HCT116 (cell line): ENCODE measurements around the gene ZBTB47. TPM values are rescaled to one million over a fixed set of nuclear protein-coding genes. Genes with fewer than 3 reads are reported as not detected.

Experiments used
- ATAC-seq: fragments of 200-7000 bp; cut with Tn5 transposase; 2 replicates; pipeline ENCODE4 v1.9.1; 2020; ENCODE audit warnings: mild to moderate bottlenecking, moderate library complexity
- BruUV-seq: library from RNA; stranded (reverse); fragments of 400-500 nt; replicated peaks from 2 replicates; lab custom pipeline; 2021; lab: Mats Ljungman, UMichigan
- CTCF ChIA-PET: fragments of 300-600 bp; sonication (Branson Sonifier 250); formaldehyde crosslinking; loops from one replicate; lab custom pipeline; 2021; ENCODE audit warnings: antibody characterized with exemption; lab: Charles Lee
- POLR2A ChIA-PET: fragments of 300-600, 350-600 bp; sonication (Branson Sonifier 250); formaldehyde crosslinking; loops from one replicate; lab custom pipeline; 2021; ENCODE audit warnings: antibody characterized with exemption; lab: Charles Lee
- RAD21 ChIA-PET, 2 experiments: fragments of 300-600 bp; sonication (Branson Sonifier 250); formaldehyde crosslinking; loops; one replicate each; lab custom pipeline; 2023; ENCODE audit warnings: low total read pairs in 2 of 2; ENCODE audit not compliant: uncharacterized antibody in 2 of 2, unreplicated experiment in 2 of 2, low non-redundant PET in 1 of 2; lab: Charles Lee
- DNase-seq: peaks from one replicate; pipeline ENCODE4 v3.0.0-alpha.2; 2010; ENCODE audit warnings: low read depth, low spot score
- H2AFZ ChIP-seq: fragments of 200-600 bp; shearing (Covaris generic), sonication (generic); 2 replicates; pipeline ENCODE4 v1.6.1; 2017; ENCODE audit warnings: low read depth, mixed run types, mixed read lengths, antibody characterized with exemption, low read length; ENCODE audit not compliant: poor library complexity, severe bottlenecking
- H3K27ac ChIP-seq: 2 replicates; pipeline ENCODE4 v1.5.1; 2012; ENCODE audit warnings: low read depth, low read length
- H3K27me3 ChIP-seq: fragments of 200-600 bp; sonication (generic); 2 replicates; pipeline ENCODE4 v1.6.1; 2016; ENCODE audit warnings: mixed run types, low read length, mixed read lengths; ENCODE audit not compliant: insufficient read depth
- H3K36me3 ChIP-seq, 2 experiments: fragments of 200-500 bp in 1 of 2; fragments of 200-600 bp in 1 of 2; sonication (Bioruptor generic) in 1 of 2; sonication (generic) in 1 of 2; 2 replicates each; pipeline versions ENCODE4 v1.5.1 to v1.6.1; 2014 to 2016; ENCODE audit warnings: low read length in 2 of 2, inconsistent platforms in 1 of 2, mixed read lengths in 1 of 2, mixed run types in 1 of 2; ENCODE audit not compliant: insufficient read depth in 2 of 2, control insufficient read depth in 1 of 2
- H3K4me1 ChIP-seq, 2 experiments: fragments of 200-600 bp in 1 of 2; sonication (generic) in 1 of 2; 2 replicates each; pipeline versions ENCODE4 v1.5.1 to v1.6.1; 2012 to 2017; ENCODE audit warnings: low read length in 2 of 2, inconsistent platforms in 1 of 2, mild to moderate bottlenecking in 1 of 2, mixed read lengths in 1 of 2, mixed run types in 1 of 2, moderate library complexity in 1 of 2; ENCODE audit not compliant: insufficient read depth in 2 of 2, control insufficient read depth in 1 of 2
- H3K4me2 ChIP-seq: fragments of 200-600 bp; sonication (generic); 2 replicates; pipeline ENCODE4 v1.6.1; 2017; ENCODE audit warnings: mixed run types, low read length, mixed read lengths
- H3K4me3 ChIP-seq, 2 experiments: fragments of 200-600 bp in 1 of 2; sonication (generic) in 1 of 2; replicated peaks in 1 of 2; 2 replicates each; pipeline ENCODE4 v1.5.1; 2011 to 2016; ENCODE audit warnings: low read length in 2 of 2, control low read depth in 1 of 2, low read depth in 1 of 2, mild to moderate bottlenecking in 1 of 2, mixed read lengths in 1 of 2, mixed run types in 1 of 2
- H3K79me2 ChIP-seq: fragments of 200-600 bp; sonication (generic); 2 replicates; pipeline ENCODE4 v1.6.1; 2017; ENCODE audit warnings: mild to moderate bottlenecking, mixed run types, low read length, moderate library complexity, mixed read lengths; ENCODE audit not compliant: insufficient read depth
- H3K9ac ChIP-seq: fragments of 200-600 bp; sonication (generic); 2 replicates; pipeline ENCODE4 v1.6.1; 2016; ENCODE audit warnings: low read length, mixed read lengths
- H3K9me2 ChIP-seq: fragments of 200-600 bp; sonication (generic), shearing (Covaris generic); 2 replicates; pipeline ENCODE4 v1.6.1; 2017; ENCODE audit warnings: mixed run types, mild to moderate bottlenecking, moderate library complexity; ENCODE audit not compliant: insufficient read depth
- H3K9me3 ChIP-seq, 2 experiments: fragments of 200-500 bp in 1 of 2; fragments of 200-600 bp in 1 of 2; sonication (Bioruptor generic) in 1 of 2; sonication (generic) in 1 of 2; 2 replicates each; pipeline ENCODE4 v1.6.1; 2014 to 2017; ENCODE audit warnings: low read length in 2 of 2, mixed read lengths in 2 of 2, inconsistent platforms in 1 of 2, low read depth in 1 of 2, mild to moderate bottlenecking in 1 of 2, mixed run types in 1 of 2, moderate library complexity in 1 of 2; ENCODE audit not compliant: control insufficient read depth in 1 of 2, insufficient read depth in 1 of 2
- H4K20me1 ChIP-seq: fragments of 200-600 bp; sonication (generic), shearing (Covaris generic); 2 replicates; pipeline ENCODE4 v1.6.1; 2017; ENCODE audit warnings: mixed run types, mild to moderate bottlenecking, moderate library complexity; ENCODE audit not compliant: insufficient read depth
- CEBPB ChIP-seq: IDR thresholded peaks from 2 replicates; pipeline ENCODE4 v1.6.1; 2012; ENCODE audit warnings: low read depth
- EGR1 ChIP-seq: IDR thresholded peaks from 2 replicates; pipeline ENCODE4 v1.6.1; 2012; ENCODE audit warnings: low read depth
- ELF1 ChIP-seq: IDR thresholded peaks from 2 replicates; pipeline ENCODE4 v1.6.1; 2012; ENCODE audit warnings: low read depth, borderline replicate concordance
- EZH2 ChIP-seq: fragments of 200-600 bp; sonication (generic); IDR thresholded peaks from 2 replicates; pipeline ENCODE4 v1.6.1; 2017; ENCODE audit warnings: antibody characterized with exemption, mixed run types
- FOSL1 ChIP-seq: IDR thresholded peaks from 2 replicates; pipeline ENCODE4 v1.6.1; 2012; ENCODE audit warnings: low read depth
- POLR2A ChIP-seq: IDR thresholded peaks from 2 replicates; pipeline ENCODE4 v1.7.0; 2011; ENCODE audit warnings: borderline replicate concordance; ENCODE audit not compliant: insufficient read depth, insufficient read length; ENCODE audit errors: extremely low read depth
- SRF ChIP-seq: IDR thresholded peaks from 2 replicates; pipeline ENCODE4 v1.6.1; 2012; ENCODE audit warnings: low read depth
- TCF7L2 ChIP-seq: IDR thresholded peaks from 2 replicates; pipeline ENCODE4 v1.7.0; 2011; ENCODE audit warnings: borderline replicate concordance, inconsistent platforms; ENCODE audit not compliant: insufficient read depth, insufficient read length; ENCODE audit errors: extremely low read depth
- YY1 ChIP-seq: IDR thresholded peaks from 2 replicates; pipeline ENCODE4 v1.6.1; 2011; ENCODE audit warnings: low read length, low read depth, moderate library complexity, mild to moderate bottlenecking; ENCODE audit not compliant: insufficient replicate concordance; ENCODE audit errors: extremely low read depth
- ZFX ChIP-seq: fragments of 450-650 bp; IDR thresholded peaks from 2 replicates; pipeline ENCODE4 v1.6.1; 2017
- intact Hi-C: fragments of 100-400 bp; cut with micrococcal nuclease; formaldehyde crosslinking; loops from 2 replicates; pipeline ENCODE4 v1.10.0; 2022
- total RNA-seq: library from RNA; stranded (reverse); gene quantifications from one replicate; pipeline ENCODE4 v1.2.1, GENCODE V29; 2021; ENCODE audit not compliant: unreplicated experiment
- TF ChIP-seq, protein P1 (sequence below): IDR thresholded peaks from 2 replicates; pipeline ENCODE4 v1.6.1; 2012
- TF ChIP-seq, protein P2 (sequence below): IDR thresholded peaks from 2 replicates; pipeline ENCODE4 v1.6.1; 2012
- TF ChIP-seq, protein P3 (sequence below): IDR thresholded peaks from 2 replicates; pipeline ENCODE4 v1.6.1; 2012; ENCODE audit warnings: low read depth
- TF ChIP-seq, protein P4 (sequence below), 3 experiments: fragments of 200-600 bp in 1 of 3; sonication (generic) in 1 of 3; IDR thresholded peaks in 2 of 3; conservative IDR thresholded peaks in 1 of 3; 2 replicates each; pipeline ENCODE4 v1.5.1; 2012 to 2017; ENCODE audit warnings: low read depth in 2 of 3, low read length in 2 of 3, antibody characterized with exemption in 1 of 3, borderline replicate concordance in 1 of 3, control low read depth in 1 of 3, mild to moderate bottlenecking in 1 of 3, mixed read lengths in 1 of 3, mixed run types in 1 of 3, moderate library complexity in 1 of 3; ENCODE audit not compliant: insufficient read depth in 1 of 3

Gene ZBTB47
- total RNA-seq, 1 experiment from 2014 or later = 6.3 TPM

DNA sequence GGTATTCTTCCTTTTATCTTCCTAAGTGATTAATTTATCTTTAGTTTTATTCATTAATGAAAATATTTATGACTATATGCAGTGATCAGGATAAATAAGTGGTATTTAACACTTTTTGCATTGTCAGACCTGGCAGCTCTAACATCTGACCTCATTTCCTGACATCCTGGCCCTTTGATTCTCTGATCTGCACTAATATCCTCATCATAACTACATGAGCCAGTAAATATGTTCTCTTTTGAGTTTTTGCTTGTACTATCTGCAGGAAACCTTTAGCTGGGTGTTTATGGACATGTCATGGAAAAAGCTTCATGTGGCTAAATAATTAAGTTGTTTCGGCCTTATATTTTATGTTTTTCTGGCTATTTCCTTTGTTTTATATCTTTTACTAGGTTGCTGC, 42.5 kb upstream of the ZBTB47 start:
- Histone ChIP-seq H3K9ac (no peak overlapping the region), H3K27me3 (no peaks in the 10 kb centered on the region), H3K9me3 (no peaks in the 10 kb centered on the region)
- ChIA-PET RAD21 (no interaction called here), POLR2A (interaction anchor here (1.1 kb wide), 1 partner anchor 10 kb away, joined by 3 read pairs; the partner anchor contains the start of gene NKTR), CTCF (interaction anchor here (1.0 kb wide), 1 partner anchor 11 kb away, joined by 3 read pairs; the partner anchor contains the start of gene NKTR)
- TF ChIP-seq EGR1 (no peak), CEBPB (no peak), YY1 (no peak), POLR2A (no peak), SRF (no peak)
- TF ChIP-seq, protein P1, sequence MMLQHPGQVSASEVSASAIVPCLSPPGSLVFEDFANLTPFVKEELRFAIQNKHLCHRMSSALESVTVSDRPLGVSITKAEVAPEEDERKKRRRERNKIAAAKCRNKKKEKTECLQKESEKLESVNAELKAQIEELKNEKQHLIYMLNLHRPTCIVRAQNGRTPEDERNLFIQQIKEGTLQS = no peak
- TF ChIP-seq, all 23 proteins: peak for 0
- Histone ChIP-seq H3K9me2 (no peaks in the 10 kb centered on the region), H2AFZ (no peak overlapping the region), H3K36me3 (peaks cover 3% of the 10 kb centered on the region in 2 experiments; a peak in 1 of 4 replicates), H3K79me2 (peaks cover 100% of the 10 kb centered on the region), H4K20me1 (no peaks in the 10 kb centered on the region; the same call in 1 of the 2 replicates), H3K4me2 (no peak overlapping the region), H3K27ac (no peak overlapping the region), H3K4me1 (no peaks in the 10 kb centered on the region; a peak in 1 of 4 replicates), H3K4me3 (no peak overlapping the region)
- ATAC-seq (no peak), DNase-seq (no peak)
- intact Hi-C loops = no loop called here
- BruUV-seq = no TSS peak

DNA sequence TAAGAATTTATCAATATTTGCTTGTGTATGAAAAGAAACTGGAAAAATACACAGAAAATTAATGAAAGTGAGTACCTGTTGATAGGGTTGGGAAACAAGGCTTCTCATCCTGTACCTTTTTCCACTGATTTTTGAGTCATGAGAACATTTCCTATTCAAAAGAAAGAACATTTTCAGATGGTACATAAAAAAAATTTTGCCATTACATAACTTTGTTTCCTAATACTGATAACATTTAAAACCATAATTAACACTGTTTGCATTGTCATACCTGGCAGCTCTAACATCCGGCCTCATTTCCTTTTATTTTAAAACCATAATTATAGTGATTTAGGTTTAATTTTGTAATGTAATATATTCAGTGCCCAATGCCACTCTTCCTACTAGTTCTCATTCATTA, 41.3 kb upstream of the ZBTB47 start:
- Histone ChIP-seq H3K27me3 (no peaks in the 10 kb centered on the region), H3K9me3 (no peaks in the 10 kb centered on the region), H3K79me2 (peaks cover 100% of the 10 kb centered on the region), H2AFZ (no peak overlapping the region), H3K9ac (no peak overlapping the region), H3K4me3 (no peak overlapping the region), H3K36me3 (peaks cover 3% of the 10 kb centered on the region in 2 experiments; a peak in 1 of 4 replicates), H3K4me1 (no peaks in the 10 kb centered on the region; a peak in 1 of 4 replicates), H3K27ac (no peak overlapping the region), H4K20me1 (no peaks in the 10 kb centered on the region; the same call in 1 of the 2 replicates), H3K4me2 (no peak overlapping the region), H3K9me2 (no peaks in the 10 kb centered on the region)
- ChIA-PET RAD21 (no interaction called here), POLR2A (interaction anchor here (1.8 kb wide), 1 partner anchor 9 kb away, joined by 5 read pairs; no protein-coding TSS in a partner anchor), CTCF (interaction anchor here (0.9 to 2.1 kb wide), 5 partner anchors 11 to 144 kb away, joined by 3 to 14 read pairs (median 6); partner anchors contain the start of gene NKTR)
- no peak for DNase-seq
- BruUV-seq = no TSS peak
- no peak for ATAC-seq
- intact Hi-C loops = no loop called here
- TF ChIP-seq ZFX = no peak
- no peak for TF ChIP-seq EGR1
- no peak for TF ChIP-seq EZH2
- no peak for TF ChIP-seq ELF1
- no peak for TF ChIP-seq FOSL1
- TF ChIP-seq POLR2A = no peak
- TF ChIP-seq TCF7L2 = no peak
- TF ChIP-seq, protein P2, sequence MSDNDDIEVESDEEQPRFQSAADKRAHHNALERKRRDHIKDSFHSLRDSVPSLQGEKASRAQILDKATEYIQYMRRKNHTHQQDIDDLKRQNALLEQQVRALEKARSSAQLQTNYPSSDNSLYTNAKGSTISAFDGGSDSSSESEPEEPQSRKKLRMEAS = no peak
- TF ChIP-seq, protein P3, sequence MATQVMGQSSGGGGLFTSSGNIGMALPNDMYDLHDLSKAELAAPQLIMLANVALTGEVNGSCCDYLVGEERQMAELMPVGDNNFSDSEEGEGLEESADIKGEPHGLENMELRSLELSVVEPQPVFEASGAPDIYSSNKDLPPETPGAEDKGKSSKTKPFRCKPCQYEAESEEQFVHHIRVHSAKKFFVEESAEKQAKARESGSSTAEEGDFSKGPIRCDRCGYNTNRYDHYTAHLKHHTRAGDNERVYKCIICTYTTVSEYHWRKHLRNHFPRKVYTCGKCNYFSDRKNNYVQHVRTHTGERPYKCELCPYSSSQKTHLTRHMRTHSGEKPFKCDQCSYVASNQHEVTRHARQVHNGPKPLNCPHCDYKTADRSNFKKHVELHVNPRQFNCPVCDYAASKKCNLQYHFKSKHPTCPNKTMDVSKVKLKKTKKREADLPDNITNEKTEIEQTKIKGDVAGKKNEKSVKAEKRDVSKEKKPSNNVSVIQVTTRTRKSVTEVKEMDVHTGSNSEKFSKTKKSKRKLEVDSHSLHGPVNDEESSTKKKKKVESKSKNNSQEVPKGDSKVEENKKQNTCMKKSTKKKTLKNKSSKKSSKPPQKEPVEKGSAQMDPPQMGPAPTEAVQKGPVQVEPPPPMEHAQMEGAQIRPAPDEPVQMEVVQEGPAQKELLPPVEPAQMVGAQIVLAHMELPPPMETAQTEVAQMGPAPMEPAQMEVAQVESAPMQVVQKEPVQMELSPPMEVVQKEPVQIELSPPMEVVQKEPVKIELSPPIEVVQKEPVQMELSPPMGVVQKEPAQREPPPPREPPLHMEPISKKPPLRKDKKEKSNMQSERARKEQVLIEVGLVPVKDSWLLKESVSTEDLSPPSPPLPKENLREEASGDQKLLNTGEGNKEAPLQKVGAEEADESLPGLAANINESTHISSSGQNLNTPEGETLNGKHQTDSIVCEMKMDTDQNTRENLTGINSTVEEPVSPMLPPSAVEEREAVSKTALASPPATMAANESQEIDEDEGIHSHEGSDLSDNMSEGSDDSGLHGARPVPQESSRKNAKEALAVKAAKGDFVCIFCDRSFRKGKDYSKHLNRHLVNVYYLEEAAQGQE = no peak
- TF ChIP-seq YY1 = no peak
- TF ChIP-seq SRF = no peak
- TF ChIP-seq, protein P4, sequence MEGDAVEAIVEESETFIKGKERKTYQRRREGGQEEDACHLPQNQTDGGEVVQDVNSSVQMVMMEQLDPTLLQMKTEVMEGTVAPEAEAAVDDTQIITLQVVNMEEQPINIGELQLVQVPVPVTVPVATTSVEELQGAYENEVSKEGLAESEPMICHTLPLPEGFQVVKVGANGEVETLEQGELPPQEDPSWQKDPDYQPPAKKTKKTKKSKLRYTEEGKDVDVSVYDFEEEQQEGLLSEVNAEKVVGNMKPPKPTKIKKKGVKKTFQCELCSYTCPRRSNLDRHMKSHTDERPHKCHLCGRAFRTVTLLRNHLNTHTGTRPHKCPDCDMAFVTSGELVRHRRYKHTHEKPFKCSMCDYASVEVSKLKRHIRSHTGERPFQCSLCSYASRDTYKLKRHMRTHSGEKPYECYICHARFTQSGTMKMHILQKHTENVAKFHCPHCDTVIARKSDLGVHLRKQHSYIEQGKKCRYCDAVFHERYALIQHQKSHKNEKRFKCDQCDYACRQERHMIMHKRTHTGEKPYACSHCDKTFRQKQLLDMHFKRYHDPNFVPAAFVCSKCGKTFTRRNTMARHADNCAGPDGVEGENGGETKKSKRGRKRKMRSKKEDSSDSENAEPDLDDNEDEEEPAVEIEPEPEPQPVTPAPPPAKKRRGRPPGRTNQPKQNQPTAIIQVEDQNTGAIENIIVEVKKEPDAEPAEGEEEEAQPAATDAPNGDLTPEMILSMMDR (IDR thresholded peaks at IDR 0.05 in 2 of 3, conservative IDR thresholded peaks at IDR 0.05 in 1 of 3; ENCODE audit: borderline replicate concordance in 1 of 3, insufficient read depth in 1 of 3, low read depth in 2 of 3, low read length in 2 of 3) = no peak
